NCI-H1694 treated with DMSO at 0.1 percent for 48 hours (cell line): ENCODE data around the gene PHETA1.

Experiments
- DNase-seq: peaks from one replicate; lab custom pipeline; 2025; lab: John Stamatoyannopoulos, UW

The PHETA1 gene

DNA sequence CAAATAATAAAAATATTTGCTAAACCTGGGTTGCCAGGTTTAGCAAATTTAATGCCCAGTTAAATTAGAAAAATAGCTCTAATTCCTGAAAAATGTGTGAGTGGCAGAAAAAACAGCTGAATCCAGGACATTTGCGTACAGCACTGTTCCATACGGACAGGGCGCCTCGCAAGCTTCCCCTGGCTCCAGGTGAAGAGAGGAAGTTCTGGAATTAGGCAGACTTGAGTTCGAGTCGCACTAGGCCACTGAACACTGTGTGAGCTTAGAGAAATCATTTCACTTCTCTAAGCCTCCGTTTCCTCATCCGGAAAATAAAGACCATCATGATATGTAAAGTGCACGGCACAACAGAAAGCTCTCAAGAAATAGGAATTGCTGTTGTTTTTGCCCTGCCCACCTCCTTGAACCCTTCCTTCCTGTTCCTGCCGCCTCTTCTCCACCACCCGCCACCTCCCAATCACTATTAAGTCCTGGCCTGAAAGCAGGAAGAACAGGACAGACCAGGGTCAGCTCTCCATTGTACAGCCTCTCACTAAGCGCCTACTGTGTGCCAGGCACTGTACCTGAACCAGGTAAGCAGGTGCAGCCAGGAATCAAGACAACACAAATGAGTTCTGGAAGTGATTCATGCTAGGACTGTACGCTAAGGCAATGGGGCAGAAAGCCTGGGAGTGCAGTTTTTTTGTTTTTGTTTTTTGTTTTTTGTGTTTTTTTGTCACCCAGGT, 763 bp upstream of the PHETA1 start:
- no peak for DNase-seq

DNA sequence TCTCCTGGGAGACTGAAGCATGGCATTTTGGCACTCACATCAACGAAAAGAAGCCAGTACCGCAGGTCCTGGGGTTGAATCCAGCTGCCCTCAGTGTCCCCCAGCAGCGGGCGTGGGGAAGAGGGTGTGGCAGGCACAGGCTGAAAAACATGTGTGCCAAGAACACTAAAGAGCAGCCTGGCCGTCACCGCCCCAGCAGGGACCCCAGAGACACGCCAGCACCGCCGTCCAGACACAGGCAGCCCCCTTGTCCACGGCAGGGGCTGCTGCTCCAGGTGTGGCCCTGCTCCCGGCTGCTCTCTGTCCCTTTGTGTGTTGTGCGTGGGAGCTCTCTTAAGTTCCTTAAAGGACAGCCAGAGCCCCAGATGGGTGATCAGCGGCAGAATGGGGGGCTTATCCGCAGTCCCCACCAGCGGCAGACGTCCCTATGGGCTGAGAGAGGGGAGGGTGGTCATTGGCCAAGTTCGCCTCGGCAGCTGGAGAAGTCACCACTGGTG, 556 bp downstream of the PHETA1 start:
- no peak for DNase-seq

DNA sequence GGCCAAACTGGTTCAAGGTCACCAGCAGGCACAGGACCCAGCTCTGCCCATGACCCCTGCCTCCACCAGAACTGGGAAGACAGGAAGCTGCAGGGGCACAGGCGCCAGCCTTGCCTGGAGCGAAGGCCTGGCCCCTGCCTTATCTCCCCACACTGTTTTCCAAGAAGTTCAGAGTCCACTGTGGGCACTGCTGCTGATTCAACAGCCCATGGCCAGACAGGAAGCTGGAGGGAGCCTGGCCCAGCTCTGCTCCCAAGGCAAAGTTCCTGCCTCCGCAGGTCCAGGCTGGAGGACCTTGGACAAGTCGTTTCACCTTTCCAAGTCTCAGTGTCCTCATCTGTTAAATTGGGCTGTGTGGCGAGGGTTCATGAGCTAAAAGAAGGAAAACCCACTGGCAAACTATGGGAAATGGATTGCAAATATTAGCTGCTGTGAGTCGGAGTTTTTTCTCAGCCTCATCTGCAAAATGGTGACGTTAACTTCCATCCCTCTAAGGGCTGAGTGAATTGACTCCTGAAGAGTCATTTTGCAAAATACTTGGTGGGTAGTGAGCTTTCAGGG, 1.2 kb downstream of the PHETA1 start:
- DNase-seq = no peak

DNA sequence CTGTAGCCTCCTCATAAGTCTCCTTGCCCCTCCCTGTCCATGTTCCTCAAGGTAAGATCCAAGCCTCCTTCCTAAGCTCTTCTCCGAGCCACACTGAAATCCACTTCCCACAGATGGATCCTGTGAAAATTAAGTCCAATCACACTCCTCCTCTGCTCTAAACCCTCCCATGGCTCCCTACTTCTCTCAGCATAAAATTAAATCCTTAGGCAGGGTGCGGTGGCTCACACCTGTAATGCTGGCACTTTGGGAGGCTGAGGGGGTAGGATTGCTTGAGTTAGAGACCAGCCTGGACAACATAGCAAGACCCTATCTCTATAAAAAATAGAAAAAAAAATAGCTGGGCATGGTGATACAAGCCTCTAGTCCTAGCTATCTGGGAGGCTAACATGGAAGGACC, 2.3 kb downstream of the PHETA1 start:
- no peak for DNase-seq

DNA sequence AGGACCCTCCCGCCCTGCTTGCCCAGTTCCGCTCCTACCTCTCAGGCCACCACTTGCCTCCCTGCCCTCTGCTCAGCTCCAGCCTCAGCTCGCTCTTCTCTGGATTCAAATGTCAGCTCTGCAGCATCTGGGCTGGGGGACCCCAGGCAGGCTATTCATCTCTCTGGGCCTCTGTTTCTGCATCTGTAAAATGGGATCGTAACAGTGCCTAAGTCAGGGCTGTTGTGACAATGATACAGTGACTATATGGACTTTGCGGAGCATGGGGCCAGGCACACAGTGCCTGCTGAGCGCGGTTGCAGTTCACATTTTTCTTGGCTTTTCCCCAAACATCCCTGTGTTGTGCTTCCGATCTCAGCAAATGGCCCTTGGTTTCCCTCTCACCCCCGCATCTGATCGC, 2.8 kb downstream of the PHETA1 start:
- no peak for DNase-seq

DNA sequence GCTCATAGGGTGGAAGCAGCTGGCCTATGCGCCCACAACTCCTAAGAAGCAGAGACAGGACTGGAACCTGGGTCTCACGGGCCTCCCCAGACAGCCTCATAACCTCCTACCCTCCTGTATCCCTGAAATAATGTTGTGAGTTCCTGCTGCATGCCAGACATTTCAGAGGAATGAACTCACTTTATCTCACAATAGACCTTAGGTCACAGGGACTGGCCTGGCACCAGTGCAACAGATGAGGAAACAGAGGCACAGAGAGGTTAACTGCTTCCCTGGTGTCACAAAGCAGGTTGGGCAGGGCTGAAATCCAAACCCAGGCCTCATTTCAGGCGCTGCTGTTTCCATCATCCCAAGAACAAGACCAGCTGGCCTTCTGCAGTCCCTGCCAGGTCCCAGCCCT, 5.3 kb downstream of the PHETA1 start:
- DNase-seq = no peak

DNA sequence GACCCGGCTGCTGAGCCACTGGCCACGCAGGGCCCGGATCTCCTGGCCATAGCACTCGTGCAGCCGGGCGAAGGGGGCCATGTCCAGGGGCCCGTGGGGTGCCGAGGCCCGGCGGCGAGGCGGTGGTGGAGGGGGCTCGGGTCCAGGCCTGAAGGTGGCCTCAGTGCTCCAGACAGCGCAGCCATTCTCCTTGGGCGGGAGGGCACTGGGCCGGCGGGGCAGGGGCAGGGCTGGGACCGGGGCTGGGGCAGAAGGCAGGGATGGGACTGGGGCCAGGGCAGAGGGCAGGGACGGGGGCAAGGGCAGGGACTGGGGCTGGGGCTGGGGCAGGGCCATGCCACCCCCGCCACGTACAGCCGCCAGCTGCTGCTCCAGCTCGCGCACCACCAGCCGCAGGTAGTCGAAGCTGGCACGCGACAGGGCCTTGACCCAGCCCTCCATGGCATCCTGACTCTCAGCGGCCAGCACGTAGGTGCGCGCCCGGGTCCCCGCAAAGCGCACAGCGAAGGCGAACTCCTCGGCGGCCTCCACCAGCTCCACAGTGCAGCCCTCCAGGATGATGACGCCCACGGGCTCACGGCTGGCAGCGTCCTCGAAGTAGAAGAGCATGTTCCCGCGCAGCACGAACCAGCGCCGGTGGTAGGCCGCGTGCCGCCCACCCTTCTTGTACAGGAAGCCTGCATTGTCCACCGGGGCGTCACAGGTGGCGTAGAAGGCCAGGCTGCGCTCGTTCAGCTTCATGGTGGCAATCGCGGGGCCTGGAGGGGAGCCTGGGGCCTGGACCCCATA, 6.0 kb downstream of the PHETA1 start:
- DNase-seq = no peak

DNA sequence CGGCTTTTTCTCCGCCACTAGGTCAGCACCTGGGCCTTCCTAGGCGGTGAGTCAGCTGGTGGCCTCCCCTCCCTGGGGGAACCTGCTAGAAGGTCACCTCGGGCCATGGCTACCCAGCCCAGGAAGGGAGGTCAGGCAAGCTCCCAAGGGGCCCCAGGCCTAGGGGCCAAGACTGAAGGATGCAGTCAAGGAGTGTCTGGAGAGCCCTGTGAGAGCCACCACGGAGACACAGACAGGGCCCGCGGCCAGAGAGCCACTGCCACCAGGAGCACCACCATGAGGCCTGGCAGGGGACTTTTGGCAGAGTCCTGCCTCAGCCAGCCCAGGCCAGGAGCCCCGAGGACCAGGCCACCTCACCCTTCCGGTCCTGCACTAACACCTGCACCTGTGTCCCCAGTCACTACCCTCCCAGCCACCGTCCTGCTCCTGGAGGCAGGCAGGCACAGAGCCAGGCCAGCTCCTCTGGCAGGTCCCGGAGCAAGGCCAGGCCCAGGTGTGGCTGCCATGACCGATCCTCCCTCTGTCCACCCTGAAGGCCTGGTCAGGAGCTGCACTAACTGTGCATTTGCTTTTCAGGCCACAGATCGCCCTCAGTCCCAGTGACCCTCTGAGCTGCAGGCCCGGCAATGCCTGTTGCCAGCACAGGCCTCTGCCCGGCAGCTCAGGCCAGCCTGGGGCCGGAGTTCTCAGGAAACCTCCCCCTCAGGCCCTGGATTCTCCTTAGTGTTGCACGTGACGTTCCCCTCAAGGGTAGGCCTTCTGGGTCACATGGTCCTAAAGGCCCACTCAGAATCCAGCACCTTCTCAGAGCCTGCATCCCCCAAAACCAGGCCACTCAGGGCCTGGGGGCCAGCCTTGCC, 6.9 kb downstream of the PHETA1 start:
- DNase-seq = no peak

DNA sequence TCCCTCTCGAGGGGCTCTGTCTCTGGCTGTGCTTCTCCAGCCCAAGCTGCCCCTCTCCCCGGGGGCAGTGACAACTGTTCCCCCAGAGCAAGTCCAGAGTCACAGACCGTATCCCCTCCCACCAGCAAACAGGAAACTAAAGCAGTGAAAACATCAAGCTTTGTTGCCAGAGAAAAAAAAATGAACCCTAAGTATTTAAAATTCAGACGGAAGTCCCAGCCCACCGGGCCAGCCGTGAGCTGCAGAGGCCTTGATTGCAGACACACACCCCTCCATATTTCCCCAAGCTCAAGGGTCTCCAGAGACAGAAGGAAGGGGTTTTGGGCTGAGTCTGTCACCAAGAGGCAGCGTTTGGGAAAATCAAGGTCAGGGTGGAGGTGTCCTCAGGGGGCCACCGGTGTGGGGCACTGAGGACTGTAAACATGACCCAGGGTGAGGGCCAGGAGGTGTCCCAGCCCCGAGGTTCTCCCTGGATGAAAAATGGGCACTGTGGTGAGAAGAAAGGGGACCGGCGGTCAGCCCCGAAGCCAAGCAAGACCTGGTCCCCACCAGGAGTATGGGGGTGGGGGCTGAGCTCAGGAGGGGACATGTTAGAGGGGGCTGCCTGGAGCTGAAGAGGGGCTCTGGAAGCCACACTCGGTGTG, 7.7 kb downstream of the PHETA1 start:
- no peak for DNase-seq

DNA sequence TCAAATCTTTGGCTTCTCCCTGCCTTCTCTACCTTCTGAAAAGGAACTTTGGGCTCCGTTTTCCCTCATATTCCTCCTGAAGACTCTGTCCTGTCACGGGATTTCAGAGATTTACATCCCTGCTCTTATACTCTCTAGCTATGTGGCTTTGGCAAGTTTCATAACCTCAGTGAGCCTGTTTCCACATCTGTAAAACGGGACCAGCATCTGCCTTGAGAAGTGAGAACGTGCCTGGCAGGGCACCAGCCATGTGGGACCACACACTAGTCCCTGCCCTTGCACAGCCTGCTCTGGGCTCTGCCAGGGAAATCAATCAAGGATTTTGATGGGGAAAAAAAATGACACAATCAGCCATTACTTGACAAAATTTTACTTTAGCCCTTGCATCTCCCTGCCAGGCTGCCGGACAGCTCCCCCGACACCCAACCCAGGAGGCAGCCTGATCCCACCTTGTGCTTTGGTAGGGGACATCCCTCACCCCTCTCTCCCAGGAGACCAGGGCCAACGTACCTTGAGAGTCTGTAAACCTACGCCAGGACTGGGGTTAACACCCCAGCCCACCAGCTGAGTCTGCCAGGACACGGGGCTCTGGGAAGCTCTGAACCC, 8.5 kb downstream of the PHETA1 start:
- DNase-seq = no peak

DNA sequence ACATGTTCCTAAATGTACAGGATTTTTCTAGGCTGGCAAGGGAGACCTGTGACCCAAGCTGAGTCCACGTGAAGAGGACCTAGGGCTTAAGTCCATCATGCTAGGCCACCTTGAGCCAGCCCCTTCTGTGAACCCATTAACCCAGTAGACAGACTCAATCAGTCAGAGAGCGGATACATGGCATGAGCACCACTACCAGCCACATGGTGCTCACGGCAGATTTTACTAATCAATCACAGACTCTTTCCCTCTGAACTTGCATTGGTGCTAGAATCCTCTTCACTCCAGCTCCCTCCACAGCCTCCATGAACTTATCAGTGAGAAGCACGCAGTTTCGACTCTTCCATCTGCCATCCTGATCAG, 9.0 kb downstream of the PHETA1 start:
- no peak for DNase-seq

DNA sequence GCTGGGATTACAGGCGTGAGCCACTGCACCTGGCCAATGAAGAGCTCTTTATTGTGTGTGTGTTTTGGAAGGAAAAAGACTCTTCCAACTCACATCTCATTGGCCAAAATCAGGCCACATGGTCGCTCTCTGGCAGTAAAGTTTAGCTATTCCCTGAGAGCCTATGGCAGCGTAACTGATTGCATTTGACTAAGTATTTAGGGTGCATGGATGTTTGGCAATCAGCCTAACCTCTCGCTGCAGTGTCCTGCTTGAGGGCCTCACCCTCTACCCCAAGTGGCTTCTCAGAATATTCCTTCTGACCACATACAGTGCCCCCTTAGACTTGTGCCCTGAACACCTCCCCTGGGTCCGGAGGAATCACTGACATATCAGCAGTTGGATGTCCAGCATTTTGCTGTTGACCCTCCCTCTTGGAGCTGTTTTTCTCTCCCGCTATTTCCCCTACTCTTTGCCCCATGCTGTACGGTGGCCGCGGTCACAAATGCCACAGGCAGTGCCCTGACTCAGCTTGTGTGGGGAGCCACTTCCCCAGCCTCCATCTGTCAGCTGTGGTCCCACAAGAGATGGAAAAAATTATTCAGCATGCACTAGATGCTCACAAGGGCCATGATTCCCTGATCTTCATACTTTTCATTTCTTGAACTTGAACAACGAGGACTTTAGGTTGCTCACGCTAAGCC, 9.5 kb downstream of the PHETA1 start:
- DNase-seq = no peak

DNA sequence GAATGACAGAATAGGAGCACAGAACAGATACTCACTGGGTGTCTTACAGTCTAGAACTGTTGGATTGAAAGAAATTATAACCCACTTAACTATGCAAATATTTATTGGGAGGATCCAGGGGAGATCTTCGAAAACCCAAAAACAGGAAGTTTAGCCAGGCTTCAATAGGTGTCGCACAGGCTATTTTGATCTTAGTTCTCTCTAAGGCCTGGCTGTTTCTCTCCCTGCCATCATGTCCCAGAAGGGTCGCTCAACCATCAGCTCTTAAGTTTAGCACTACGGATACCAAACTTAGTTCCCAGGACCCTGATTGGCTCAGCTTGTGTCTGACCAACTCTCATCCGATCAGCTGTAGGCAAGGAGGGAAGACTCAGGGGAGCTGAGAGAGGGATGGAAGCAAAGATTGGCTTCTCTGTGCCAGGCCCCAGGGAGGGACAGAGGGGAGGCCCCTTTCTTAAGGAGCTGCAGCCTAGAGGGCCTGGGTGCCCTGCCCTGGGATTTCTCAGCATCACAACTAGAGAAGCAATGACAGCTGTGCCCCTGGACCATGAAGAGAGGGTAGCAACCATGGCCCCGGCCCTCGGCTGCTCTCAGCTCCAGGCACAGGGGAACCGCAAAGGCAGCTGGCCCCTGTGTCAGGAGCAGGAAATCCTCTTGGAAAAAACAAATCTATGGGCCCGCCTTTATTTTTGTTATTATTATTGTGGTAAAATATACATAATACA, 13.5 kb downstream of the PHETA1 start:
- DNase-seq = no peak

DNA sequence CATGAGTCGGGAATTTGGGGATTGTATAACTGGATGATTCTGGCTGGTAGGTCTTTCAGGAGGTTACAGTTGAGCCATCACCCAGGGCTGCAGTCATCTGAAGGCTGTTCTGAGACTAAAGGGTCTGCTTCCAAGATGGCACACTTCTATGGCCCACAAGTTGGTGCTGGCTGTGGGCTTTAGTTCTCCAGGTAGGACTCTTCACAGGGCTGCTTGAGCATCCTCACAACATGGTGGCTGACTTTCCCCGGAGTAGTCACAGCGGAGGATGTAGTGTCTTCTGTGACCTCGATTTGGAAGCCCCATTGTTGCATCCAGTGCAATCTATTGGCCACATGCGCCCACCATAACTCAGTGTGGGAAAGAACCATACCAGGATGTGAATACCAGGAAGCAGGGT, 14.4 kb downstream of the PHETA1 start:
- no peak for DNase-seq

DNA sequence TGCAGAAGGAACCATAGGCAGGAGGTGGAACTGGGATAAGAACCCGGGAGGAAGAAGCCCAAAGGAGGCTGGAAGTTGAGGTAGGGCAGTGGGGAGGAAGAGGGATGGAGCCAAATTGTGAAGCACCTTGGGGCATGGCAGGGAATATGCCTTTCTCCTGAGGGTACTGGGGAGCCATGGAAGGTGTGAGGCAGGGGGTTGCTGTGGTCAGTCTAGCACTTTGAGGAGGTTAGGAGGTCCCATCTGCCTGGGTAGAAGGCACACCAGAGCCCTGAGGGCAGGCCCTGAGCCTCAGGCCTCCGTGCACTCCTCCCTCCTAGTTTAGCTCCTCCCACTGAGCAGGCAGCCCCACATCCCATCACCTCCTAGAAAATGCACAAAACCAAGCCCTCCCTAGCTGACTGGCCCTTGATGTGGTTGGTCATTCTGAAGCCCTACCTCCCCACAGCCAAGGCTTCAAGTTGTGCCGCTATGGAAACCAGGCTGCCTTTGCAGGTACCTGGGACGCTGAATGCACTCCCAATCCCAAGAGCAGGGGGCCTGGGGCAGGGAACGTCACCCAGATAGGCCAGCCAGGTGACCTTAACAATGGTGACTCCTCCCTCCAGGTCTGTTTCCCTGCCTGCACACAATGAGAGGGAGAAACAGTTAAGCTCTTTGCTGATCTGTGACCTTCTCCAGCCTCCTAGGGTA, 15.1 kb downstream of the PHETA1 start:
- DNase-seq = no peak

DNA sequence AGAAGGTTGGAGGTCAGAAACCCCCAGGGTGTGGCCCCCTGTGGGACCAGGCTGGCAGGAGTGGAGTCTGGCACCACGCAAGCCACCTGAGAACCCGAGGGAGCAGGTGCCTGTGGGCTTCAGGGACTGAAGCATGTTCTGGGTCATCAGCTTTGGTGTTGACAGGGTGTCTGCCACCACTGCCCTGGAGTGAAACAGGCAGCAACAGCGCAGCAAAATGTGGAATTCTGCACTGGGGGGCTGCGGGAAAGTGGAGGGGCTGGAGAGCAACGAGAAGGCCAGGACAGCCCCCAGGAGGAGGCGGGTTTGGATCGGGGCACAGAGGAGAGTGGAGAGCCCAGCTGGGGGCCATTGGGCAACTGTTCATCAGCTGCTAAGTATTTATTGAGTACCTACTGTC, 15.9 kb downstream of the PHETA1 start:
- no peak for DNase-seq

DNA sequence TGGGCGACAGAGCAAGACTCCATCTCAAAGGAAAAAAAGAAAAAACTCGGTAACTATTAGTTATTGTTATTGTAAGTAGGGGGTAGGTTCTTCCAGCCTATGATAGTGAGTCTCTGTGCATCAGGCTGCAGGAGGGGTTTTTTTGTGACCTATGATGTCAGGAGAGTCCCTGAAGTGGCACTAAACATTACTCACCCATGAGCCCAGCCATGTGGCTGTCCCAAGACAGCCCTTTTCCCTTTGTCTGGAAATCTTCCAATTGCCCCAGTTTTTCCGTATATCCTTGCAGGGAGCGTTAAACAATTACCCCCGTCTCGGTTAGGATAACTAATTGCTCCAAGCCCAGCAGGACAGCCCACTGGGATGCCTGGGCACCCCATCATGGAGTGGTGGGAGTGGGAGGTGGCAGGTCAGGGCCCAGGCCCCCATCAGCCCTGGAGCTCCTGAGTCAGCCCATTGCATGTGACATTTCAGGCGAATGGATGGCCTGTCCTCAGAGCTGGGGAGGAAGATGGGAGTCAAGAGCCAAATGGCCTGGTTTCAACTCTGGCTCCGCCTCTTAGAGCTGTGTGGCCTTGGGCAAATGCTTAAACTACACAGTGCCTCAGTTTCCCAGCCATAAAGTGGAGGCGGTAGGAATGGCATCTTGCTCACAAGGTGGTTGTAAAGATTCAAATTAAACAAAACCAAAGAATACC, 16.4 kb downstream of the PHETA1 start:
- no peak for DNase-seq

DNA sequence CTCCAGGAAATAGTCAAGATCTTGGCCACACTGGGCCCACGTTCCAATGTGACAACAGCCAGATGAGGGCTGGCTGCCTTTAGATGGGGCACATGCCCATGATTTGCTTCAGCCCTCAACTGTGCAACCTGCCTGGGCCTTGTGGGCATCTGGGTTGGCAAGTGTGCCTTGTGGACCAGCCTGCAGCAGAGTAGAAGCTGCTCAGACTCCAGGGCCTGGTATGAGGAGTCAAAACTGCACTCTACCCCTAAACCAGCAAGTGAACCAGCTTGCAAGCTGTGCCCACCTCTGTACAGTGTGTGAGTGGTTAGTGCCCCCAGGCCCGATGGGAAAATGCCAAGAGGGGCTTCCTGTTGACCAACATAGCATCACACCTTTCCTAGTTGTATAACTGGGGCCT, 17.9 kb downstream of the PHETA1 start:
- no peak for DNase-seq
